Kidney (tissue), 14 donors: ENCODE data around the gene CCDC136. TPM values are rescaled to one million over a fixed set of nuclear protein-coding genes. Genes with fewer than 3 reads are reported as not detected.
A peak's percentile ranks its signal among the peaks of the same experiment; 100 is the strongest.

Experiments
- DNase-seq, 5 donors: peaks; one replicate each; pipeline ENCODE4 v3.0.0-alpha.2; 2013 to 2020
- FAIRE-seq: peaks from 2 replicates; lab custom pipeline; 2012; peaks lifted over from hg19 to GRCh38; lab: Jason Lieb, UNC
- H3K27ac ChIP-seq, 2 donors: one replicate each; pipeline ENCODE4 v1.7.0; 2013; ENCODE audit warnings: low read depth in 2 of 2, low read length in 2 of 2, inconsistent platforms in 1 of 2
- H3K27me3 ChIP-seq: one replicate; pipeline ENCODE4 v1.7.1; 2013; ENCODE audit warnings: low read length, inconsistent platforms; ENCODE audit not compliant: control insufficient read depth, insufficient read depth
- H3K36me3 ChIP-seq, 3 donors: one replicate each; pipeline versions ENCODE4 v1.7.0 to v1.7.1; 2013; ENCODE audit warnings: low read length in 3 of 3, control low read depth in 1 of 3, inconsistent platforms in 1 of 3; ENCODE audit not compliant: insufficient read depth in 3 of 3, control insufficient read depth in 2 of 3
- H3K4me1 ChIP-seq, 3 donors: one replicate each; pipeline versions ENCODE4 v1.7.0 to v1.7.1; 2013; ENCODE audit warnings: low read length in 3 of 3, inconsistent platforms in 1 of 3, low read depth in 1 of 3; ENCODE audit not compliant: control insufficient read depth in 2 of 3, insufficient read depth in 2 of 3
- H3K4me3 ChIP-seq, 3 donors: one replicate each; pipeline versions ENCODE4 v1.7.0 to v1.8.1; 2013; ENCODE audit warnings: low read length in 3 of 3, control low read depth in 1 of 3, inconsistent platforms in 1 of 3
- H3K9ac ChIP-seq, 3 donors: one replicate each; pipeline versions ENCODE4 v1.7.0 to v1.7.1; 2013; ENCODE audit warnings: low read length in 3 of 3, control low read depth in 1 of 3, inconsistent platforms in 1 of 3
- H3K9me3 ChIP-seq, 3 donors: one replicate each; pipeline versions ENCODE4 v1.7.0 to v1.7.1; 2013; ENCODE audit warnings: low read length in 3 of 3, control low read depth in 1 of 3, inconsistent platforms in 1 of 3; ENCODE audit not compliant: control insufficient read depth in 2 of 3, insufficient read depth in 1 of 3
- CTCF ChIP-seq: IDR thresholded peaks from 3 replicates; pipeline ENCODE4 v1.5.1; 2012; ENCODE audit warnings: mild to moderate bottlenecking, moderate library complexity, borderline replicate concordance; ENCODE audit not compliant: insufficient read depth; ENCODE audit errors: extremely low read depth
- intact Hi-C: fragments of 100-400 bp; cut with DNase I; formaldehyde crosslinking; loops from one replicate; pipeline ENCODE4 v1.11.1; 2022
- polyA plus RNA-seq: library from polyadenylated mRNA; stranded (reverse); fragments of 350-450 nt; fragmentation: Illumina TruSeq; extraction: RNeasy Lipid Tissue Mini Kit (QIAGEN cat#74804); gene quantifications from one replicate; pipeline ENCODE4 v1.2.3, GENCODE V29; 2014; ENCODE audit warnings: low read depth, low replicate concordance; ENCODE audit not compliant: insufficient read depth
- total RNA-seq: library from RNA; stranded (reverse); fragmentation: NEBNext Ultra II Directional; extraction: Animal tissue kit (Norgen Biotek cat#: 25700); gene quantifications from one replicate; pipeline ENCODE4 v1.2.1, GENCODE V29; 2021
- donor health status: control.
- donor health status: control.
- donor health status: control.
- donor health status: control.
- donor health status: control.
- donor health status: DM: yes; HTN: yes; CAD: no.
- donor health status: Normal renal cell carcinoma (clear cell type).

Gene CCDC136
- total and polyA plus RNA-seq, 2 donors from 2014 or later: 1.4 to 4.2 TPM

GRCh38 chr7:128869944-128870285 is 78.1 kb downstream of the CCDC136 start:
- no peak for DNase-seq
- no peak for TF ChIP-seq CTCF
- H3K27ac ChIP-seq: no peak overlapping the region
- no peak for FAIRE-seq
- H3K36me3 ChIP-seq: peaks cover 0 to 13% (median 0%) of the 10 kb centered on the region in 3 donors
- H3K4me3 ChIP-seq: peak overlapping the region in 1 of 3 donors; percentile 49
- H3K27me3 ChIP-seq: no peaks in the 10 kb centered on the region
- no peaks in the 10 kb centered on the region for H3K9me3 ChIP-seq
- intact Hi-C loops: no loop called here
- no peak overlapping the region for H3K9ac ChIP-seq
- peaks cover 0 to 13% (median 4%) of the 10 kb centered on the region in 3 donors for H3K4me1 ChIP-seq

- DNase-seq (no peak), FAIRE-seq (no peak)
- no peak overlapping the region for H3K9ac ChIP-seq
- intact Hi-C loops: no loop called here
- peaks cover 0 to 3% (median 0%) of the 10 kb centered on the region in 3 donors for H3K36me3 ChIP-seq
- H3K4me1 ChIP-seq: peaks cover 0 to 12% (median 4%) of the 10 kb centered on the region in 3 donors
- H3K27ac ChIP-seq: no peak overlapping the region
- no peaks in the 10 kb centered on the region for H3K9me3 ChIP-seq
- no peak overlapping the region for H3K4me3 ChIP-seq
- no peaks in the 10 kb centered on the region for H3K27me3 ChIP-seq
- TF ChIP-seq CTCF: no peak
These were observed 79.3 kb downstream of the CCDC136 start for GRCh38 chr7:128871050-128871449.

Other genes with a start within 250 kb of the CCDC136 start
- 2.5 TPM for gene GARIN1A, start 119.7 kb upstream of the CCDC136 start, total RNA-seq
- gene GARIN1A, start 119.7 kb upstream of the CCDC136 start, polyA plus RNA-seq: 1.3 TPM
- gene CALU, start 52.6 kb upstream of the CCDC136 start, total RNA-seq: 75.1 TPM
- 32.9 TPM for gene CALU, start 52.6 kb upstream of the CCDC136 start, polyA plus RNA-seq
- not detected for gene OPN1SW, start 16.2 kb upstream of the CCDC136 start, total RNA-seq
- not detected for gene OPN1SW, start 16.2 kb upstream of the CCDC136 start, polyA plus RNA-seq
- 12.2 TPM for gene FLNC, start 38.4 kb downstream of the CCDC136 start, total RNA-seq
- 2.8 TPM for gene FLNC, start 38.4 kb downstream of the CCDC136 start, polyA plus RNA-seq
- gene ATP6V1F, start 70.9 kb downstream of the CCDC136 start, total RNA-seq: 161 TPM
- 684 TPM for gene ATP6V1F, start 70.9 kb downstream of the CCDC136 start, polyA plus RNA-seq
- gene KCP, start 118.7 kb downstream of the CCDC136 start, total RNA-seq: 44.6 TPM
- gene KCP, start 118.7 kb downstream of the CCDC136 start, polyA plus RNA-seq: 7.7 TPM
- gene IRF5, start 146.0 kb downstream of the CCDC136 start, total RNA-seq: 27.1 TPM
- 13.0 TPM for gene IRF5, start 146.0 kb downstream of the CCDC136 start, polyA plus RNA-seq